GM12801 (cell line): ENCODE results near the gene TMEM176B.

ENCODE experiments used
- TF ChIP-seq, protein P1 (sequence below): IDR thresholded peaks from one replicate; pipeline ENCODE4 v1.5.1; 2011; ENCODE audit warnings: control low read depth; ENCODE audit not compliant: insufficient read length; ENCODE audit errors: extremely low read depth

The TMEM176B gene

DNA sequence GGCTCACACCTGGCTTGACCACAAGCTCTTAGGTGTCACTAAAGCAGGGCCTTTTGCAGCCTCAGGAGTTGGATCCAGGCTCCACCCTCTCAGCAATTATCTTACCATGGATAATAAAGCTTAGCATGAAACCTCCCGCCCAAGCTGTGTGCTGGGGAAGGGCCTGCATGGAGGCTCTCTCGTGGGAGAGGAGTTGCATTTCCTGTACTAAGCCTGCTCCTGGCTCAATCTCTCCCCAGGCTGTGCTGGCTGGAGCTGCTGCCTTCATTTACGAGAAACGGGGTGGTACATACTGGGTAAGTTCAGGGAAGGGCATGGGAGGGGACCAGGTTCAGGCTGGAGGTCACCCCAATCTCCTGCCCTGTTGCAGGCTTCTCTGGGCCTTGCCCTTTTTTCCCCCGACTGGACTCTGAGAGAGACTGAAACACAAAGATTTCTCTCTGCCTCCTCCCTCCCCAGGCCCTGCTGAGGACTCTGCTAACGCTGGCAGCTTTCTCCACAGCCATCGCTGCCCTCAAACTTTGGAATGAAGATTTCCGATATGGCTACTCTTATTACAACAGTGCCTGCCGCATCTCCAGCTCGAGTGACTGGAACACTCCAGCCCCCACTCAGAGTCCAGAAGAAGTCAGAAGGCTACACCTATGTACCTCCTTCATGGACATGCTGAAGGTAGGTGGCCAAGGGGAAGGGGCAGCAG is 3.1 kb upstream of the TMEM176B start:
- TF ChIP-seq, protein P1, sequence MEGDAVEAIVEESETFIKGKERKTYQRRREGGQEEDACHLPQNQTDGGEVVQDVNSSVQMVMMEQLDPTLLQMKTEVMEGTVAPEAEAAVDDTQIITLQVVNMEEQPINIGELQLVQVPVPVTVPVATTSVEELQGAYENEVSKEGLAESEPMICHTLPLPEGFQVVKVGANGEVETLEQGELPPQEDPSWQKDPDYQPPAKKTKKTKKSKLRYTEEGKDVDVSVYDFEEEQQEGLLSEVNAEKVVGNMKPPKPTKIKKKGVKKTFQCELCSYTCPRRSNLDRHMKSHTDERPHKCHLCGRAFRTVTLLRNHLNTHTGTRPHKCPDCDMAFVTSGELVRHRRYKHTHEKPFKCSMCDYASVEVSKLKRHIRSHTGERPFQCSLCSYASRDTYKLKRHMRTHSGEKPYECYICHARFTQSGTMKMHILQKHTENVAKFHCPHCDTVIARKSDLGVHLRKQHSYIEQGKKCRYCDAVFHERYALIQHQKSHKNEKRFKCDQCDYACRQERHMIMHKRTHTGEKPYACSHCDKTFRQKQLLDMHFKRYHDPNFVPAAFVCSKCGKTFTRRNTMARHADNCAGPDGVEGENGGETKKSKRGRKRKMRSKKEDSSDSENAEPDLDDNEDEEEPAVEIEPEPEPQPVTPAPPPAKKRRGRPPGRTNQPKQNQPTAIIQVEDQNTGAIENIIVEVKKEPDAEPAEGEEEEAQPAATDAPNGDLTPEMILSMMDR = no peak

DNA sequence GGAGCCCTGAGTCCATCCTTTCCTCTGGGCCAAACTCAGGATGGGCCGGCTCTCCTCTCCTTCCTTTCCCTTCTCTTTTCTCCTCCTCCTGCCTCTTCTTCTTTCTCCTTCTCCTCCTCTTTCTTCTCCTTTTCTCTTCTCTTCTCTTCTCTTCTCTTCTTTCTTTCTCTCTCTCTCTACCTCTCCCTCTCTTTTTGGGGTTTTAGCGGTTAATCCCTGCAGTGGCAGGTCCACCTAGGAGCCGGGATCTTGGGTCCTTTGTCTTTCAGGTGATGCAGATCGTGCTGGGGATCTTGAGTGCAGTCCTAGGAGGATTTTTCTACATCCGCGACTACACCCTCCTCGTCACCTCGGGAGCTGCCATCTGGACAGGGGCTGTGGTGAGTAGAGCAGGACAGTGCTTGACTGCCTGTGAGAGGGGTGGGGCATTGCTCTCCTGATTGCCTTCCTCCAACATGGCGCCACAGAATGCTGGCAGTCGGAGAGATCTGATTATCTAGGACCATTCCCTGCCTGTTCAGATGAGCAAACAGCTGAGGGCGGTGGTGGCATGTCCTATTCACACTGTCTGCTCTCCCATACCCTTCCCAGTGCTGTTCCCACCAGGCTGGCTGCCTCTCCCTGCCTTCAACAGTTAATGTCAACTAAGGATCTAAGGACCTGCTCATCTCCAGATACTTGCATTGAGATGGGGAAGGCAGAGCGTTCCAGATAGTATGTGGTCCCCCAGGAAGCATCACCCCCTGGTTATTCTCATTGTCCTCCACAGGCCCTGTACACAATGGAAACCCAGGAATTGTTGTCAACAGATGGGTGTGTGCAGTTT is 2.0 kb upstream of the TMEM176B start:
- TF ChIP-seq, protein P1 = no peak

DNA sequence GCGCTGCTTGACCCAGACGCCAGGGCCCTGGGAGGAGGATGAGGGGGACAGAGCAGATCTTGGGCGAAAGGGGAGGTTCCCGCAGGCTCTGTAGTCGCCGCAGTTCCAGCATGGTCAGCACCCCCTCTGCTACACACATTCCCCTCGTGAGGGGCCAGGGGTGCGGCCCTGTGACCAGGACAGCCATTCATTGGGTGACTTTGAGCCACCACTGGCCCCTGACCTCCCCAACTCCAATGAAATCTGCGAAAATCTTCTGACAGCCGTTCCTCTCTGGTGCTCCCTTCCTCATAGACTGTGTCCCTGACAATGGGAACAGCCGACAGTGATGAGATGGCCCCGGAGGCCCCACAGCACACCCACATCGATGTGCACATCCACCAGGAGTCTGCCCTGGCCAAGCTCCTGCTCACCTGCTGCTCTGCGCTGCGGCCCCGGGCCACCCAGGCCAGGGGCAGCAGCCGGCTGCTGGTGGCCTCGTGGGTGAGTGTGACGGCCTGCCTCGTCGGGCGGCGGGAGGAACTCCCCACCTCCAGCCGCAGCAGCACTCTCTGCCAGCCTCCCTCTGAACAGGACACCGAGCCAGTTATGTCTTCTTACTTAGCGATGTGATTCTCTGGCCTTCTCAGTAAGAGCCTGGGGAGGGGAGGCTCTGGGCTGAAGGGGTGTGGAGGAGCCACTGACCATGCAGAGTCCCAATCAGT is 1.2 kb upstream of the TMEM176B start:
- TF ChIP-seq, protein P1 = no peak

DNA sequence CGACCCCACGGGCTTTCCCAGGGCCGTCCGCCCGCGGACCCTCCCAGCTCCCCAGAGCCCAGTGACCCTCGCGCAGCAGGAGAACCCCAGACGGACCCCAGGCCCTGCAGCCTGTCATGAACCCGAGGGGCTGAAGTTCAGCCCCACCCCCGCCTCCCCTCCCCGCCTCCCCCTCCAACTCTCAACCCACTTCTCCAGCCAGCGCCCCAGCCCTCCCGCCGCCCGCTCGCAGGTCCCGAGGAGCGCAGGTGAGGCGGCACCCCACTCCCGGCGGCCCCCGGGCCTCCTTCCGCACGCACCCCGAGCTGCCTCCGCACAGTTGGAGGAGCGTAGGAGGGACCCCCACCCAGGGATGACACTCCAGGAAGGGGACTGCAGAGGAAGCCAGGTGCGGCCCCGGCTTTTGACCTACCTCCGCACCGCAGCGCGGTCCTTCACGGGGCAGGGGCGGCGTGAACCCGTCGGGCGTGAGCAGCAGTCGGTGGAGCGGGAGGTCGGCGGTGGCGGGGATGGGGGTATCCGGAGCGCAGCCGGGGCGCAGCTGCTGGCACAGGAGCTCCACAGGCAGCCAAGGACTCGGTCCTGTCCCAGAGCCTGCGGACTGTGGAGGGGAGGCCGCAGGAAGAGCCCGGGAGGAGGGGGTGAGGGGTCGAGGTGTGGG is 547 bp upstream of the TMEM176B start, which contains the start of gene TMEM176A:
Gene TMEM176A, plus strand, starts transcription at position 189 of the 661 bp plus-strand sequence. CDS start 782 bp downstream, outside the sequence.
- TF ChIP-seq, protein P1 = no peak

DNA sequence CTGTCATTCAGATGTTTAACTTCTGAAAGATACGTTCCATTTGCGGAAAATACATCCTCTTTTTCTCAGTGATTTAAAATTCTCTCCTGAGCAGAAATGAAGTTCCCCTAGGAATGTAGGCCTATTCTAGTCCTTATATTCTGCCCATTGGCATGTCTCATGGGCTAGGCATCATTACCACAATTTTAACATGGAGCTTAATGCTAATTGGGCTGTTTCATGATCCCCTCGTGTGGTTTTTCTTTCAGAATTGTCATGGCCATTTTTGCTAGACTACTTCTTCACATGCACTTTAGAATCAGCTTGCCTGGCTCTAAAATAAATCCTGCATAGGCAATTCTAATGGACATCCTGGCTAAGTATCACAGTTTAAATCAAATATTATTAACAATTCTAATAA is 1.0 kb downstream of the TMEM176B start:
- TF ChIP-seq, protein P1 = no peak

DNA sequence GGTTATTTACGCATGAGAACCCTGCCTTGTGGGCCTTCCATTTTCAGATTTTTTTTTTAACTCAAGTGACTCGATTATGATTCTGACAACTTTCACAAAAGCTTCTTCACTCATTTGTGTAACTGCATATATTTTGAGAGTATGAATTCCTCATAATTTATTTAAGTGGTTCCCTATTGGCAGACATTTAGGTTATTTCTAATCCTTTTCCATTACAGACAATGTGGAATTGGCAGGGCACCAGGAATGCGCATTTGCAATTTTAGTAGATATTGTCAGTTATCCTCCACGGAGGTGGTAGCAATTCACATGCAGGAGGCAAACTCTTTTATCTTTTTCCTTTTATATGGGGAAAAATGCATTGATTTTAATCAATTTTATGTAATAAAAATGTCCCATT is 2.5 kb downstream of the TMEM176B start:
- TF ChIP-seq, protein P1 = no peak

DNA sequence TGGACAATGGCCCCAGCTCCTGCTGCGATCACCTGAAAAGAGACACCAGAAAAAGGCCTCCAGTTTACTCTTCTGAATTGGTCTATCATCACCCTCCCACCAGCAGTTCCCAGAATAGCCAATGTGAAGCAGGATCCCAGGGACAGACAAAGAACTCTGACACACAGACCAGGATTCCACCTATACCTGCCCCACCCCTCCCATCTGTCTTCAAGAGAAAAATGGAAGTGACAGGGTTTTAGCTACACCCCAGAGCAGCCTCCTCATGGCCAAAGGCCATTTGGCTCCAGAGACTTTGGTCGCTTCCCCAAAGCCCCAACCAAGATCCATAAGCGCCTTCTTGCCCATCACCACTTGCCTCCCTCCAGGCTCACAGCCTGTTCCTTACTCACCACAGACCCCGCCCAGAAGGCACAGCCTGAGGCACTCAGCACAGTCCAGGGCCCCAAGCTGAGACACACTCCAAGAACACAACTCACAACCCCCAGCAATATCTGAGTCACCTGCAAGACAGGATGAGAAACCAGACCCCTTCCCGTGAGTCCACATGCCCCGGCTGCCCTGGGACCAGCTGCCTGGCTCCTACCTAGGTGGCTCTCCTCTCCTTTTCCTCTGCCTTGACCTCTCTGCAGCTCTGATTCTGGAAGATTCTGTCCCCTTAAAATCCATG is 6.5 kb downstream of the TMEM176B start:
- TF ChIP-seq, protein P1 = no peak
